Epithelial cell of esophagus (primary cell): ENCODE data around the gene GAB2.

Experiments used
- DNase-seq: peaks from one replicate; pipeline ENCODE4 v3.0.0; 2010; ENCODE audit warnings: low read depth
- H3K4me3 ChIP-seq: 2 replicates; pipeline ENCODE4 v1.5.1; 2011; ENCODE audit warnings: mild to moderate bottlenecking, low read length, control low read depth
- CTCF ChIP-seq: IDR thresholded peaks from 2 replicates; pipeline ENCODE4 v1.5.1; 2011; ENCODE audit warnings: low read depth, mild to moderate bottlenecking, low read length, control low read depth, inconsistent platforms; ENCODE audit not compliant: insufficient read depth; ENCODE audit errors: missing control alignments

Gene GAB2

GRCh38 chr11:78351979-78352841, 65.4 kb downstream of the GAB2 start:
- no peak for DNase-seq
- no peak for TF ChIP-seq CTCF
- no peak overlapping the region for H3K4me3 ChIP-seq

GRCh38 chr11:78351193-78351592, 66.4 kb downstream of the GAB2 start:
- no peak overlapping the region for H3K4me3 ChIP-seq
- no peak for TF ChIP-seq CTCF
- DNase-seq, result no peak

GRCh38 chr11:78350646-78351165, 66.9 kb downstream of the GAB2 start:
- no peak for TF ChIP-seq CTCF
- H3K4me3 ChIP-seq, result no peak overlapping the region
- DNase-seq, result no peak

GRCh38 chr11:78350091-78350645, 67.5 kb downstream of the GAB2 start:
- DNase-seq, result no peak
- H3K4me3 ChIP-seq, result no peak overlapping the region
- TF ChIP-seq CTCF, result no peak

GRCh38 chr11:78349624-78350023, 68.0 kb downstream of the GAB2 start:
- no peak overlapping the region for H3K4me3 ChIP-seq
- no peak for DNase-seq
- no peak for TF ChIP-seq CTCF

GRCh38 chr11:78349114-78349513, 68.5 kb downstream of the GAB2 start:
- TF ChIP-seq CTCF, result no peak
- H3K4me3 ChIP-seq, result no peak overlapping the region
- no peak for DNase-seq
